ENCODE data around the gene HK1. TPM values are rescaled to one million over a fixed set of nuclear protein-coding genes. Genes with fewer than 3 reads are reported as not detected.

The HK1 gene
- total and polyA plus RNA-seq, 4 donors, result 1.8 to 166 (median 7.4) TPM

DNA sequence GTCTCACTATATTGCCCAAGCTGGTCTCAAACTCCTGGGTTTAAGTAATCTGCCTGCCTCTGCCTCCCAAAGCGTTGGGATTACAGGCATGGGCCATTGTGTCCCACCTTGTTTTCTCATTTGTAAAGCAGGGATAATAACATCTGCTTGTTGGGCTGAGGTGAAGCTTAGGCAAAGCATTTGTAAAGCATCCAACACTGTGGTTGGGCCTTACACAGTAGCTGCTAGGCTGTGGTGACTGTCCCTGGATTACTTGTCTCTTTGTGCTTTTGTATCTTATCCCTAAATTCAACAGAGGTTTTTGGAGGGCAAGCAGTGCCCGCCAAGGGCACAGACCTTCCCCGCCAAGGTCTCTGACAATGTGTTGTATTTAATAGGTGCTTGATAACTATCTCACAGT, 43.8 kb upstream of the HK1 start:
- H3K9ac ChIP-seq (ENCODE audit: low read depth in 1 of 2, low read length in 2 of 2), result no peak overlapping the region
- DNase-seq (ENCODE audit: low spot score), result no peak
- peaks cover 0 to 3% (median 0%) of the 10 kb centered on the region in 4 donors for H3K4me1 ChIP-seq (ENCODE audit: control insufficient read depth in 4 of 4, insufficient read depth in 4 of 4, low read length in 3 of 4)
- no peaks in the 10 kb centered on the region for H3K9me3 ChIP-seq (ENCODE audit: control insufficient read depth in 4 of 4, low read length in 3 of 4)
- TF ChIP-seq, protein P1, sequence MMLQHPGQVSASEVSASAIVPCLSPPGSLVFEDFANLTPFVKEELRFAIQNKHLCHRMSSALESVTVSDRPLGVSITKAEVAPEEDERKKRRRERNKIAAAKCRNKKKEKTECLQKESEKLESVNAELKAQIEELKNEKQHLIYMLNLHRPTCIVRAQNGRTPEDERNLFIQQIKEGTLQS (IDR thresholded peaks at IDR 0.05), result no peak
- TF ChIP-seq, protein P2, sequence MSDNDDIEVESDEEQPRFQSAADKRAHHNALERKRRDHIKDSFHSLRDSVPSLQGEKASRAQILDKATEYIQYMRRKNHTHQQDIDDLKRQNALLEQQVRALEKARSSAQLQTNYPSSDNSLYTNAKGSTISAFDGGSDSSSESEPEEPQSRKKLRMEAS (IDR thresholded peaks at IDR 0.05), result no peak
- TF ChIP-seq, protein P3, sequence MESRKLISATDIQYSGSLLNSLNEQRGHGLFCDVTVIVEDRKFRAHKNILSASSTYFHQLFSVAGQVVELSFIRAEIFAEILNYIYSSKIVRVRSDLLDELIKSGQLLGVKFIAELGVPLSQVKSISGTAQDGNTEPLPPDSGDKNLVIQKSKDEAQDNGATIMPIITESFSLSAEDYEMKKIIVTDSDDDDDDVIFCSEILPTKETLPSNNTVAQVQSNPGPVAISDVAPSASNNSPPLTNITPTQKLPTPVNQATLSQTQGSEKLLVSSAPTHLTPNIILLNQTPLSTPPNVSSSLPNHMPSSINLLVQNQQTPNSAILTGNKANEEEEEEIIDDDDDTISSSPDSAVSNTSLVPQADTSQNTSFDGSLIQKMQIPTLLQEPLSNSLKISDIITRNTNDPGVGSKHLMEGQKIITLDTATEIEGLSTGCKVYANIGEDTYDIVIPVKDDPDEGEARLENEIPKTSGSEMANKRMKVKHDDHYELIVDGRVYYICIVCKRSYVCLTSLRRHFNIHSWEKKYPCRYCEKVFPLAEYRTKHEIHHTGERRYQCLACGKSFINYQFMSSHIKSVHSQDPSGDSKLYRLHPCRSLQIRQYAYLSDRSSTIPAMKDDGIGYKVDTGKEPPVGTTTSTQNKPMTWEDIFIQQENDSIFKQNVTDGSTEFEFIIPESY (IDR thresholded peaks at IDR 0.05), result no peak
- TF ChIP-seq HNF4A (conservative IDR thresholded peaks at IDR 0.05) (no peak), NR2F2 (IDR thresholded peaks at IDR 0.05) (no peak), GABPA (IDR thresholded peaks at IDR 0.05 in 1 of 2, conservative IDR thresholded peaks at IDR 0.05 in 1 of 2) (no peak), RXRA (IDR thresholded peaks at IDR 0.05) (no peak), RAD21 (IDR thresholded peaks at IDR 0.05) (no peak), HNF4G (IDR thresholded peaks at IDR 0.05) (no peak), TAF1 (conservative IDR thresholded peaks at IDR 0.05) (no peak), YY1 (IDR thresholded peaks at IDR 0.05) (no peak), SP1 (IDR thresholded peaks at IDR 0.05) (no peak), FOXA2 (IDR thresholded peaks at IDR 0.05) (no peak)
- TF ChIP-seq, protein P4, sequence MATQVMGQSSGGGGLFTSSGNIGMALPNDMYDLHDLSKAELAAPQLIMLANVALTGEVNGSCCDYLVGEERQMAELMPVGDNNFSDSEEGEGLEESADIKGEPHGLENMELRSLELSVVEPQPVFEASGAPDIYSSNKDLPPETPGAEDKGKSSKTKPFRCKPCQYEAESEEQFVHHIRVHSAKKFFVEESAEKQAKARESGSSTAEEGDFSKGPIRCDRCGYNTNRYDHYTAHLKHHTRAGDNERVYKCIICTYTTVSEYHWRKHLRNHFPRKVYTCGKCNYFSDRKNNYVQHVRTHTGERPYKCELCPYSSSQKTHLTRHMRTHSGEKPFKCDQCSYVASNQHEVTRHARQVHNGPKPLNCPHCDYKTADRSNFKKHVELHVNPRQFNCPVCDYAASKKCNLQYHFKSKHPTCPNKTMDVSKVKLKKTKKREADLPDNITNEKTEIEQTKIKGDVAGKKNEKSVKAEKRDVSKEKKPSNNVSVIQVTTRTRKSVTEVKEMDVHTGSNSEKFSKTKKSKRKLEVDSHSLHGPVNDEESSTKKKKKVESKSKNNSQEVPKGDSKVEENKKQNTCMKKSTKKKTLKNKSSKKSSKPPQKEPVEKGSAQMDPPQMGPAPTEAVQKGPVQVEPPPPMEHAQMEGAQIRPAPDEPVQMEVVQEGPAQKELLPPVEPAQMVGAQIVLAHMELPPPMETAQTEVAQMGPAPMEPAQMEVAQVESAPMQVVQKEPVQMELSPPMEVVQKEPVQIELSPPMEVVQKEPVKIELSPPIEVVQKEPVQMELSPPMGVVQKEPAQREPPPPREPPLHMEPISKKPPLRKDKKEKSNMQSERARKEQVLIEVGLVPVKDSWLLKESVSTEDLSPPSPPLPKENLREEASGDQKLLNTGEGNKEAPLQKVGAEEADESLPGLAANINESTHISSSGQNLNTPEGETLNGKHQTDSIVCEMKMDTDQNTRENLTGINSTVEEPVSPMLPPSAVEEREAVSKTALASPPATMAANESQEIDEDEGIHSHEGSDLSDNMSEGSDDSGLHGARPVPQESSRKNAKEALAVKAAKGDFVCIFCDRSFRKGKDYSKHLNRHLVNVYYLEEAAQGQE (IDR thresholded peaks at IDR 0.05), result no peak
- 92% methylated on average over 3 of the region's 3 CpGs for WGBS
- no peaks in the 10 kb centered on the region for H3K27me3 ChIP-seq (ENCODE audit: control insufficient read depth in 4 of 4, insufficient read depth in 4 of 4, low read length in 3 of 4)
- H3K36me3 ChIP-seq (ENCODE audit: control insufficient read depth in 4 of 4, insufficient read depth in 3 of 4, low read depth in 1 of 4, low read length in 3 of 4), result no peaks in the 10 kb centered on the region
- H3K4me3 ChIP-seq (ENCODE audit: low read depth in 1 of 3, low read length in 3 of 3), result no peak overlapping the region
- H3K27ac ChIP-seq (ENCODE audit: low read depth in 1 of 2, low read length in 2 of 2), result no peak overlapping the region

DNA sequence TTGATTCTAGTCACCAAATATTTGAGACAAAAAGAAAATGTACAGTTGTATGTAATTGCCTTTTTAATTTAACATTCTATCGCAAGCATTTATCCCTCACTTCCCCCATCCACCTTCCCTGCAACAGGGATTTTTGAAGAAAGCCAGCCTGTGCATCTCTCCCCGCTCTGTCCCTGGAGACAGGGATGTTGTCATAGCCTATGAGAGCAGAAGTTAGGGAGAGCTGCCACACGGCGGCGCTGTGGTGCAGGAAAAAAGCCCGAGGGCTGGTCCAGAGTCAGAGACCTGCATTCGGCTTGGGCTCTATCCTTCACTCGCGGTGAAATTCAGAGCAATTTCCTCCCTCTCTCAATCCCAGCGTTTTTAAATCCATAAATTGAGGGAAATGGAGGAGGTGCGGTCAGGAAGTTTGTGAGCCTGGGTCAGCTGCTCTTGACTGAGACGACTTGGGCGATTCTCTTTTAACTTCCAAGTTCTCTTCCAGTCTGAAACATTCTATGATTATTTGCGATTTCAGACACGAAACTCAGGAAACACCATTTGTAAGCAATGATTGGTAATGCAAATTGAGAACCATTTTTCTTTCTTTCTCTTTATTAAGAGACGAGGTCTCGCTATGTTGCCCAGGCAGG, 40.7 kb upstream of the HK1 start:
- WGBS, result 28% methylated on average over 17 of the region's 17 CpGs
- peaks cover 0 to 6% (median 0%) of the 10 kb centered on the region in 4 donors for H3K4me1 ChIP-seq (ENCODE audit: control insufficient read depth in 4 of 4, insufficient read depth in 4 of 4, low read length in 3 of 4)
- H3K27ac ChIP-seq (ENCODE audit: low read depth in 1 of 2, low read length in 2 of 2), result no peak overlapping the region
- H3K4me3 ChIP-seq (ENCODE audit: low read depth in 1 of 3, low read length in 3 of 3), result no peak overlapping the region
- TF ChIP-seq RAD21 (IDR thresholded peaks at IDR 0.05) (peak; percentile 97), FOXA2 (IDR thresholded peaks at IDR 0.05) (no peak), JUND (IDR thresholded peaks at IDR 0.05) (no peak)
- TF ChIP-seq, protein P5, sequence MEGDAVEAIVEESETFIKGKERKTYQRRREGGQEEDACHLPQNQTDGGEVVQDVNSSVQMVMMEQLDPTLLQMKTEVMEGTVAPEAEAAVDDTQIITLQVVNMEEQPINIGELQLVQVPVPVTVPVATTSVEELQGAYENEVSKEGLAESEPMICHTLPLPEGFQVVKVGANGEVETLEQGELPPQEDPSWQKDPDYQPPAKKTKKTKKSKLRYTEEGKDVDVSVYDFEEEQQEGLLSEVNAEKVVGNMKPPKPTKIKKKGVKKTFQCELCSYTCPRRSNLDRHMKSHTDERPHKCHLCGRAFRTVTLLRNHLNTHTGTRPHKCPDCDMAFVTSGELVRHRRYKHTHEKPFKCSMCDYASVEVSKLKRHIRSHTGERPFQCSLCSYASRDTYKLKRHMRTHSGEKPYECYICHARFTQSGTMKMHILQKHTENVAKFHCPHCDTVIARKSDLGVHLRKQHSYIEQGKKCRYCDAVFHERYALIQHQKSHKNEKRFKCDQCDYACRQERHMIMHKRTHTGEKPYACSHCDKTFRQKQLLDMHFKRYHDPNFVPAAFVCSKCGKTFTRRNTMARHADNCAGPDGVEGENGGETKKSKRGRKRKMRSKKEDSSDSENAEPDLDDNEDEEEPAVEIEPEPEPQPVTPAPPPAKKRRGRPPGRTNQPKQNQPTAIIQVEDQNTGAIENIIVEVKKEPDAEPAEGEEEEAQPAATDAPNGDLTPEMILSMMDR (IDR thresholded peaks at IDR 0.05; ENCODE audit: low read depth, low read length, missing input control), result peak; percentile 91
- no peaks in the 10 kb centered on the region for H3K27me3 ChIP-seq (ENCODE audit: control insufficient read depth in 4 of 4, insufficient read depth in 4 of 4, low read length in 3 of 4)
- H3K9ac ChIP-seq (ENCODE audit: low read depth in 1 of 2, low read length in 2 of 2), result no peak overlapping the region
- DNase-seq (ENCODE audit: low spot score), result peak; percentile 92
- no peaks in the 10 kb centered on the region for H3K36me3 ChIP-seq (ENCODE audit: control insufficient read depth in 4 of 4, insufficient read depth in 3 of 4, low read depth in 1 of 4, low read length in 3 of 4)
- no peaks in the 10 kb centered on the region for H3K9me3 ChIP-seq (ENCODE audit: control insufficient read depth in 4 of 4, low read length in 3 of 4)

All from liver (tissue), 9 donors.